ENCODE results near the gene DNAH6.

The DNAH6 gene

DNA sequence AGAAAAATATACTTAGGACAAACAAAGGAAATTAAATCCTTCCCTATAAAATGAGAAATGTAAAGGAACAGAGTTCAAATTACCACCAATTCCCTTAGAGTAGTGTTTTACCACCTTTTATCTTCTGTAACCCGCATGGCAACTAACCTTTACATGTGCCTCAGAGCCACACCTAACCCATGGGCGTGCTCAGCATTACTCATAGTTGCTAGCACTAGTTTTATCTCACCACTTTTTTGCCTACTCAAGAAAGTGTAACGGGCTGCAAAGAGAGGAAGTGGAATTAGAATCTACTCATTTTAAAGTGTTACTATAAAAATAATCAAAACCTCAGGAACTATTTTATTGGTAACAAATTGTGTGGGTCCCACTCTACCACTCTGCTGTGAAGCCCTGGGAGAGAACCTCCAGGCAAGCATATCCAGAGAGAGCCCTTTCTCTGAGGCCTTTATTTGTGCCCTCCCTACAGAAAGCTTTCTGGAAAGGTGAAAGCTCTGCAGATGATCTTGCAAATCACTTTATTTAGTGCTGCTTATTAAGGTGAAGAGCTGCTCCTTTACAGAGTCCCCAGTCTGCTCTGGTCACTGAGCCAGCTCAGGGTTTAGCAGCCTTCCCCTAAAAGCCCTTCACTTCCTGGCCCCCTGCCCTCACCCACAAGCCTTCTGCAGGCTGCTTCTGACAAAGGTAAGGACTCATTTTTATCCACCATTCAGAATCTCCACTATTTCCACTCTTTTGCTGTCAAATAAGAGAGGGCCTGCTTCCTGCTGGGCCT, 265.8 kb downstream of the DNAH6 start:
- TF ChIP-seq, protein P1, sequence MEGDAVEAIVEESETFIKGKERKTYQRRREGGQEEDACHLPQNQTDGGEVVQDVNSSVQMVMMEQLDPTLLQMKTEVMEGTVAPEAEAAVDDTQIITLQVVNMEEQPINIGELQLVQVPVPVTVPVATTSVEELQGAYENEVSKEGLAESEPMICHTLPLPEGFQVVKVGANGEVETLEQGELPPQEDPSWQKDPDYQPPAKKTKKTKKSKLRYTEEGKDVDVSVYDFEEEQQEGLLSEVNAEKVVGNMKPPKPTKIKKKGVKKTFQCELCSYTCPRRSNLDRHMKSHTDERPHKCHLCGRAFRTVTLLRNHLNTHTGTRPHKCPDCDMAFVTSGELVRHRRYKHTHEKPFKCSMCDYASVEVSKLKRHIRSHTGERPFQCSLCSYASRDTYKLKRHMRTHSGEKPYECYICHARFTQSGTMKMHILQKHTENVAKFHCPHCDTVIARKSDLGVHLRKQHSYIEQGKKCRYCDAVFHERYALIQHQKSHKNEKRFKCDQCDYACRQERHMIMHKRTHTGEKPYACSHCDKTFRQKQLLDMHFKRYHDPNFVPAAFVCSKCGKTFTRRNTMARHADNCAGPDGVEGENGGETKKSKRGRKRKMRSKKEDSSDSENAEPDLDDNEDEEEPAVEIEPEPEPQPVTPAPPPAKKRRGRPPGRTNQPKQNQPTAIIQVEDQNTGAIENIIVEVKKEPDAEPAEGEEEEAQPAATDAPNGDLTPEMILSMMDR (IDR thresholded peaks at IDR 0.05; ENCODE audit: low read depth, low read length): no peak

DNA sequence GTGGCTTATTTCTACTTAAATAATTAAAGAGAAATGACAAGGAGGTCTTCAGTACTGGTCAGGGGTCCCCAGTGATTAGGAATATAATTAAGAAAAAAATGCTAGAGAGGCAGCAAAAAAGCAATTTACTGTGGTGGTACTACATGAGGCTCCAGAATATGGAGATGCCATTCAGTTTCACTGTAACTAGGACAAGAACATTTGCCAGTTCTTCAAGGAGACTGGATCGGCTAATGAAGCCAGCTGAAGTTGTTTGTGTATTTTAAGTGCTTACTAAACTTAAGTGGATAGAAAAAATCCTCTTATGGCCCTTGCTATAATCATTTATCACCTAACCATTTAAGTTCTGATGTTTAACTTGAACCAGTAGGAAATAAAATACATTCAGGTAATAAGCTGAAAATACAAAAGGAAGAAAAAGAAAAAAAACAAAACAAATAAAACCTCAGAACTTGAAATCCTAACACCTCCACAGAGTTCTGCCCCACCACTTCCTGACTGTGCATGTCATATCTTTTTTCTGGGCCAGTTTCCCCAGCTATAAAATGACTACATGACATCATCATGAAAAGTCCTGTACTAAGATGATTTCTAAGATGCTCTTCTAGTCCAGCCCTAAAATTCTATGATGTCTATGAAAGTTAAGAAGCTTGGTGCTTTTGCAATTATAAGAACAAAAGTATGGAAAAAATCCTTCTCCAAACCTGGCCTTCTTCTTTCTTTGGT, 266.6 kb downstream of the DNAH6 start:
- DNase-seq (ENCODE audit: extremely low read depth, low read depth): no peak
- TF ChIP-seq, protein P1 (IDR thresholded peaks at IDR 0.05; ENCODE audit: low read depth, low read length): no peak

More for the DNA sequence above, 265.8 kb downstream of the DNAH6 start:
- DNase-seq (ENCODE audit: extremely low read depth, low read depth): no peak

DNA sequence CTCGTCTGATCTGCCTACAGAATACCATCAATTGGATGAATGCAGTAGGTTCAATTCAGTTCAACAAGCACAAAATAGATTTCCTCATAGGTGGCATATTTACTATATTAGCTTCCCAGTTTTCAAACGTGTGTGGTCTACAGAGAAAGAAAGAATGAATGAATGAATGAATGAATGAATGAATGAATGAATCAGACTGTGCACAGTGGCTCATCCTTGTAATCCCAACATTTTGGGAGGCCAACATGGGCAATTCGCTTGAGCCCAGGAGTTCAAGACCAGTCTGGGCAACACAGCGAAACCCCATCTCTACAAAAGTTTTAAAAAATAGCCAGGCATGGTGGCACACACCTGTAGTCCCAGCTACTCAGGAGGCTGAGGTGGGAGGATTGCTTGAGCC, 269.7 kb downstream of the DNAH6 start:
- TF ChIP-seq, protein P1 (IDR thresholded peaks at IDR 0.05; ENCODE audit: low read depth, low read length): no peak
- DNase-seq (ENCODE audit: extremely low read depth, low read depth): no peak

DNA sequence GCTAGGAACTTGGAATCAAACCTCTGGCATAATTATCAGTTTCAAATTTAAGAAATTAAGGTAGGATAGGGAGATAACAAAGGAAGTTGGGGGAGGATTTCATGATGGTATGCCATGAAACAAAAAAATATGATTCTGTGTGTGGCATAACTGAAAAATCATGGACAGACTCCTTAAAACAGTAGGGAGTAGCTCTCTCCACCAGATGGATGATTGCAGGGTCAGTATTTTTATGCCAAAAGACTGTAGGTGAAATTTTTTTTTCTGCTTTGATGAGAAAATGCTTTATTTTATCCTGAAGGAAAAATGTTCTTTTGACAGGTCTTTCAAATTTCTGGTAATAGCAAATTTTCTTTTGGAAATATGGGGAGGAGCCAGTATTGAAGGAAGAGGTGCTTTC, 270.3 kb downstream of the DNAH6 start:
- TF ChIP-seq, protein P1 (IDR thresholded peaks at IDR 0.05; ENCODE audit: low read depth, low read length): no peak
- DNase-seq (ENCODE audit: extremely low read depth, low read depth): no peak

DNA sequence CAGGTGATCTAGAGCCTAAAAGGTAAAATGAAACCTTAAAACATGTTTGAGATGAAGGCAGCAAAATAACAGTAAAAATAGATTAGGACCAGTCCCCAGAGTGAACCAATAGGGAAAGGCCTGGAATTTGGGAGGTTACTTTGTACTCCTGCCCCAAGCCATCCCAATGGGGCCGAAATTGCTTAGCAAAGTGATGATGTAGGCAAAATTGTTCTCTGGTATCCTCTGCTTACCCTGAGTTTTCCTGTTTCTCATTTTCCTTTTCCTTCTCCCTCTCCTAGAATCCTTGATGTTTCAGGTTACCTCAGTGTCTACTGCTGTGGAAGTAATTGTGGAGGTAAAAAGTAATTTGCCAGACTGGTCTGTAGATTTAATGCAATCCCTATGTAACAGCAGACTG, 271.7 kb downstream of the DNAH6 start:
- TF ChIP-seq, protein P1 (IDR thresholded peaks at IDR 0.05; ENCODE audit: low read depth, low read length): no peak

DNA sequence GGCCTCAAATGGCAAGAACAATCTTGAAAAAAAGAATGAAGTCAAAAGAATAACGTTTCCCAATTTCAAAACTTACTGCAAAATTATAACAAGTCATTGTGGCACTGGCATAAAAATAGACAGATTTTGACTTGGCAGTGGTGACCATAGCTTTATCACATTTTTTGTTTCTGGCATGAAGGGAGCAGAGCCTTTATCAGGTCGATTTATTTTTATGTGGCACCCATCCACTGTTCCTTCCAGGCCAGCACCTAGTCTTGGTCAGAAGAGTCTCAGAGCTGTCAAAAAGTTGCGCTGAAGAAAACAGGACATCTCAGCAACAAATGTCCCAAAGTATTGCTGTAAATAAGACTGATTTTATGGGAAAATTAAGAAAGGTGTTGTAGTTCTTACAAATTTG, 272.2 kb downstream of the DNAH6 start:
- DNase-seq (ENCODE audit: extremely low read depth, low read depth): no peak
- TF ChIP-seq, protein P1 (IDR thresholded peaks at IDR 0.05; ENCODE audit: low read depth, low read length): no peak

More for the DNA sequence above, 271.7 kb downstream of the DNAH6 start:
- DNase-seq (ENCODE audit: extremely low read depth, low read depth): no peak

DNA sequence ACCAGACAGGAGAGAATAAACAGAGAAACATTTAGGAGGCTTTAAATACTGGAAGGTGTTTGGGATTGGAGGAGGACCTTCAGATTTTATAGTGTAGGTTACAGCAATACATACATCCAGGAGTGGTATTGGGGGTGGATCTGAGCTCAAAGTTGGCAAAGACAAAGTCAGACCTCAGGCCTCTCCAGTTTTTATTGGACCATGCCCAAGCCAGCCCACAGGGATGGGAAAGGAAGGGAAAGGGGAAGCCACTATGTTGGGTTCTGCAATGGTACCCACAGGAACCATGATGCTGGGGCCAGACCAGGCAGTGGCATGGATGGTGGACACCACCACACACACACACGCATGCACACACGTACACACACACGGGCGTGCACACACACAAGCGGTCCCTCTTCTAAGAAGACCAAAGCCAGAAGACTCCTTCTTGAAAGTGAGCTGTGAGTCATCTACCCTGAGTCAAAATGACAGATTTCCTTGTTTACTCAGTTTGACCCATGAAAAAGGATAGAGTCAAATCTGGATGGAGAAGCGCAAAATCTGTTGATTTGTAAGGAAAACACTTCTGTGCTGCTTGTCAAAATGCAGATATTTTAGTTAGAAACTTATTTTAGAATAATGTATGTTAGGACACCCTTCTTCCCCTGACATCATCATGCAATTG, 276.7 kb downstream of the DNAH6 start:
- no peak for DNase-seq (ENCODE audit: extremely low read depth, low read depth)
- TF ChIP-seq, protein P1 (IDR thresholded peaks at IDR 0.05; ENCODE audit: low read depth, low read length): no peak
